A549 (cell line): ENCODE data around the gene NTRK2. TPM values are rescaled to one million over a fixed set of nuclear protein-coding genes. Genes with fewer than 3 reads are reported as not detected.

Source experiments
- ATAC-seq, 2 experiments: fragments of 200-7000 bp in 1 of 2; fragments of >200 bp in 1 of 2; cut with Nextera tagmentation in 1 of 2; cut with Tn5 transposase in 1 of 2; 3 replicates each; pipeline versions ENCODE4 v1.8.0 to v1.9.1; 2018 to 2020; ENCODE audit warnings: mild to moderate bottlenecking in 1 of 2, moderate library complexity in 1 of 2
- CTCF ChIA-PET: fragments of 300-600 bp; sonication (Branson Sonifier 250); formaldehyde crosslinking; extraction: SDS; loops from one replicate; lab custom pipeline; 2021; ENCODE audit warnings: antibody characterized with exemption, inconsistent platforms; lab: Yijun Ruan, JAX
- POLR2A ChIA-PET: fragments of 350-600 bp; formaldehyde crosslinking; extraction: SDS; loops from one replicate; lab custom pipeline; 2021; ENCODE audit warnings: antibody characterized with exemption, inconsistent platforms; lab: Yijun Ruan, JAX
- DNase-seq, 2 experiments: peaks; one replicate each; pipeline versions ENCODE4 v3.0.0 to v3.0.0-alpha.2; 2011 to 2016; ENCODE audit warnings: low read depth in 1 of 2, low spot score in 1 of 2
- FAIRE-seq: peaks from 2 replicates; lab custom pipeline; 2011; peaks lifted over from hg19 to GRCh38; lab: Jason Lieb, UNC
- H3K27ac ChIP-seq, 2 experiments: fragments of >200 bp; sonication (Bioruptor Twin); formaldehyde crosslinking; 3 replicates each; pipeline ENCODE4 v1.5.1; 2016 to 2017
- H3K4me1 ChIP-seq: fragments of >200 bp; sonication (Bioruptor Twin); formaldehyde crosslinking; 3 replicates; pipeline ENCODE4 v1.6.1; 2016
- H3K4me2 ChIP-seq: fragments of >200 bp; sonication (Bioruptor Twin); formaldehyde crosslinking; 3 replicates; pipeline ENCODE4 v1.6.1; 2016
- H3K4me3 ChIP-seq: fragments of >200 bp; sonication (Bioruptor Twin); formaldehyde crosslinking; 3 replicates; pipeline ENCODE4 v1.5.1; 2016
- H3K9me3 ChIP-seq: fragments of >200 bp; sonication (Bioruptor Twin); formaldehyde crosslinking; 3 replicates; pipeline ENCODE4 v1.6.1; 2016
- BHLHE40 ChIP-seq: IDR thresholded peaks from 2 replicates; pipeline ENCODE4 v1.6.1; 2012; ENCODE audit warnings: low read depth, low read length, inconsistent platforms
- CHD2 ChIP-seq: fragments of 150-350 bp; IDR thresholded peaks from 2 replicates; pipeline ENCODE4 v1.6.1; 2014; ENCODE audit warnings: low read length; ENCODE audit not compliant: partially characterized antibody
- CHD4 ChIP-seq: fragments of 200-600 bp; sonication (generic); IDR thresholded peaks from 2 replicates; pipeline ENCODE4 v1.6.1; 2016; ENCODE audit warnings: antibody characterized with exemption, mild to moderate bottlenecking, borderline replicate concordance
- EHMT2 ChIP-seq: fragments of 200-600 bp; sonication (generic); IDR thresholded peaks from 2 replicates; pipeline ENCODE4 v1.6.1; 2016; ENCODE audit warnings: antibody characterized with exemption, low read depth, mild to moderate bottlenecking, moderate library complexity
- EP300 ChIP-seq, 2 experiments: fragments of >200 bp; sonication (Bioruptor Twin); formaldehyde crosslinking; IDR thresholded peaks; 2 replicates in 1 of 2; 3 replicates in 1 of 2; pipeline ENCODE4 v1.6.1; 2016 to 2017
- ESRRA ChIP-seq: fragments of 150-350 bp; IDR thresholded peaks from 2 replicates; pipeline ENCODE4 v1.6.1; 2014; ENCODE audit warnings: mild to moderate bottlenecking, low read length, borderline replicate concordance
- FOXS1 ChIP-seq: fragments of 250-450 bp; sonication (Bioruptor Pico); IDR thresholded peaks from 2 replicates; pipeline ENCODE4 v1.5.0; 2020; ENCODE audit warnings: mild to moderate bottlenecking, moderate library complexity
- HOXA7 ChIP-seq: fragments of 250-450 bp; sonication (Bioruptor Pico); IDR thresholded peaks from 2 replicates; pipeline ENCODE4 v1.5.0; 2020; ENCODE audit warnings: mild to moderate bottlenecking, moderate library complexity
- HOXB13 ChIP-seq: fragments of 250-450 bp; sonication (Bioruptor Pico); IDR thresholded peaks from 2 replicates; pipeline ENCODE4 v1.5.0; 2020; ENCODE audit warnings: low read depth, mild to moderate bottlenecking, moderate library complexity
- JUNB ChIP-seq: fragments of >200 bp; sonication (Bioruptor Twin); formaldehyde crosslinking; IDR thresholded peaks from 2 replicates; pipeline ENCODE4 v1.6.1; 2016
- KDM5A ChIP-seq: fragments of 200-600 bp; sonication (generic); IDR thresholded peaks from 2 replicates; pipeline ENCODE4 v1.6.1; 2016; ENCODE audit warnings: antibody characterized with exemption, mild to moderate bottlenecking
- MAFK ChIP-seq: fragments of 450-650 bp; IDR thresholded peaks from 2 replicates; pipeline ENCODE4 v1.6.1; 2014; ENCODE audit not compliant: partially characterized antibody
- PHF8 ChIP-seq: fragments of 200-600 bp; sonication (generic); IDR thresholded peaks from 2 replicates; pipeline ENCODE4 v1.6.1; 2016; ENCODE audit warnings: low read depth, mild to moderate bottlenecking, antibody characterized with exemption, moderate library complexity, borderline replicate concordance
- RARB ChIP-seq: fragments of 250-450 bp; sonication (Bioruptor Pico); IDR thresholded peaks from 2 replicates; pipeline ENCODE4 v1.8.0; 2021; ENCODE audit warnings: mild to moderate bottlenecking, moderate library complexity
- RCOR1 ChIP-seq: fragments of 150-350 bp; IDR thresholded peaks from 2 replicates; pipeline ENCODE4 v1.6.1; 2014; ENCODE audit warnings: antibody characterized with exemption, low read length, low read depth
- SREBF2 ChIP-seq: fragments of 450-650 bp; IDR thresholded peaks from 2 replicates; pipeline ENCODE4 v1.6.1; 2014; ENCODE audit warnings: mild to moderate bottlenecking, moderate library complexity
- TFCP2L1 ChIP-seq: fragments of 250-450 bp; sonication (Bioruptor Pico); IDR thresholded peaks from 2 replicates; pipeline ENCODE4 v1.5.0; 2021; ENCODE audit warnings: mild to moderate bottlenecking
- ZC3H11A ChIP-seq: fragments of 450-650 bp; IDR thresholded peaks from 2 replicates; pipeline ENCODE4 v1.6.1; 2014; ENCODE audit warnings: antibody characterized with exemption, mild to moderate bottlenecking
- ZNF302 ChIP-seq: fragments of 250-450 bp; sonication (Bioruptor Pico); IDR thresholded peaks from 2 replicates; pipeline ENCODE4 v1.9.0; 2021; ENCODE audit warnings: inconsistent platforms, mild to moderate bottlenecking, moderate library complexity
- ZSCAN20 ChIP-seq: fragments of 250-450 bp; sonication (Bioruptor Pico); IDR thresholded peaks from 2 replicates; pipeline ENCODE4 v1.8.0; 2022; ENCODE audit warnings: mild to moderate bottlenecking, moderate library complexity
- WGBS: methylation state at CpG from one replicate; pipeline ENCODE4 v1.1.6; 2017; ENCODE audit errors: missing lambda C conversion rate; 5-methylcytosine and 5-hydroxymethylcytosine counted together
- polyA plus RNA-seq, 4 experiments: library from polyadenylated mRNA; depleted of rRNA in 3 of 4; stranded (reverse); fragments of >200 nt; fragmentation: RNase III in 1 of 4; extraction: RNeasy Plus Mini Kit Qiagen cat#74134 plus additional on column Dnase treatment in 1 of 4; gene quantifications; 2 replicates in 3 of 4; 3 replicates in 1 of 4; pipeline ENCODE4 v1.2.3, GENCODE V29; 2011 to 2017
- TF ChIP-seq, protein P1 (sequence below): IDR thresholded peaks from 2 replicates; pipeline ENCODE4 v1.6.1; 2012; ENCODE audit warnings: low read depth, borderline replicate concordance
- TF ChIP-seq, protein P2 (sequence below): IDR thresholded peaks from 2 replicates; pipeline ENCODE4 v1.6.1; 2012
- TF ChIP-seq, protein P3 (sequence below): fragments of 150-350 bp; IDR thresholded peaks from 2 replicates; pipeline ENCODE4 v1.6.1; 2014; ENCODE audit warnings: low read depth, mild to moderate bottlenecking, low read length
- TF ChIP-seq, protein P4 (sequence below): fragments of 450-650 bp; IDR thresholded peaks from 2 replicates; pipeline ENCODE4 v1.6.1; 2014; ENCODE audit warnings: antibody characterized with exemption

NTRK2 gene
- polyA plus RNA-seq, 2 of the 4 experiments (the other 2 are of a cell fraction) = 0.03 TPM

DNA sequence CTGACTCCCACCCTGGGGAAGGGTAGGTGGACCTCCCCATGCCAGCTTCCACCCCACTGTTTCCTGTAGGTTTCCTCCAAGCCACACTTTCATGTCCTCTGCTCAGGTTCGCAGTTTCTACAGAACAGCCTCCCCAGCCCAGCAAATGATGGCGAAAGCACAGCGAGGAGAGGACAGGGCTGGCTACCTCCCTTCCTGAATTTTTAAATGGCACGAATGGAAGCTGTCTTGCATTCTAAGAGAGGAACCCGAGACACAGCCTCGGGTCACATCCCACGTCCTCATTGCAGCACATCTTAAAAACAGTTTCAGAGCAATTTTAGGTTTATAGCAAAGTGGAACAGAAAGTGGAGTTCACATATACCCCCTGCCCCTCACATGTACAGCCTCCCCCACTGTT lies 330.3 kb downstream of the NTRK2 start:
- no peak overlapping the region for H3K4me3 ChIP-seq
- H3K27ac ChIP-seq = no peak overlapping the region
- POLR2A ChIA-PET = no interaction called here
- FAIRE-seq (no peak), DNase-seq (no peak), ATAC-seq (no peak)
- peaks cover 14% of the 10 kb centered on the region; the same call in 1 of the 3 replicates for H3K4me1 ChIP-seq
- WGBS = 22% methylated on average over 7 of the region's 7 CpGs
- H3K4me2 ChIP-seq = no peak overlapping the region
- TF ChIP-seq ZNF302 (CRISPR knock-in tag) (no peak), CHD2 (no peak), MAFK (no peak), JUNB (no peak), KDM5A (no peak), PHF8 (no peak), EHMT2 (no peak), ZC3H11A (no peak), FOXS1 (CRISPR knock-in tag) (no peak)
- TF ChIP-seq, protein P1, sequence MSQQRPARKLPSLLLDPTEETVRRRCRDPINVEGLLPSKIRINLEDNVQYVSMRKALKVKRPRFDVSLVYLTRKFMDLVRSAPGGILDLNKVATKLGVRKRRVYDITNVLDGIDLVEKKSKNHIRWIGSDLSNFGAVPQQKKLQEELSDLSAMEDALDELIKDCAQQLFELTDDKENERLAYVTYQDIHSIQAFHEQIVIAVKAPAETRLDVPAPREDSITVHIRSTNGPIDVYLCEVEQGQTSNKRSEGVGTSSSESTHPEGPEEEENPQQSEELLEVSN = no peak
- TF ChIP-seq, protein P2, sequence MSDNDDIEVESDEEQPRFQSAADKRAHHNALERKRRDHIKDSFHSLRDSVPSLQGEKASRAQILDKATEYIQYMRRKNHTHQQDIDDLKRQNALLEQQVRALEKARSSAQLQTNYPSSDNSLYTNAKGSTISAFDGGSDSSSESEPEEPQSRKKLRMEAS = no peak
- peaks cover 22% of the 10 kb centered on the region; the same call in 2 of the 3 replicates for H3K9me3 ChIP-seq
- CTCF ChIA-PET = no interaction called here

DNA sequence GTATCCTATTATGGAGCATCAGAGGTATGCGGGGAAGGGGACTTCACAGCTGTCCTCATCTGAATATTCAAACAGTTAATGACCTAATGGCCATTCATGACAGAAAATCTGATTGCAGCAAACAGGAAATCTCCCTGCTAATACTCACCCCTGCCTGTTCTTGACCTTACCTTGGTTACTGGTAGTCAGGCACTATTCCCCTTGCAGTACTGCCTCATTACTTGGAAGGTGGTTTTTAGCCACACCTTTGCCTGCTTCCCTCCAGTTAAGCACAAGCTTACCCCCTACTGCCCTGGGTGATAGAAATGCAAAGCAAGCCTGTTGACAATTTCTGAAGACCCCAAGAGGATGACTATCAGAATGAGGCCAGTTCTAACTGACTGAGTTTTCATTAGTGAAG lies 332.4 kb downstream of the NTRK2 start:
- DNase-seq (no peak), FAIRE-seq (no peak), ATAC-seq (no peak)
- Histone ChIP-seq H3K4me3 (no peak overlapping the region), H3K27ac (no peak overlapping the region), H3K4me1 (peaks cover under 1% of the 10 kb centered on the region; the same call in 1 of the 3 replicates), H3K4me2 (no peak overlapping the region), H3K9me3 (peaks cover 22% of the 10 kb centered on the region; the same call in 2 of the 3 replicates)
- CTCF ChIA-PET = interaction anchor here (1.0 to 1.6 kb wide), 2 partner anchors 8 to 229 kb away, joined by 3 read pairs; no protein-coding TSS in a partner anchor
- POLR2A ChIA-PET = no interaction called here
- WGBS = 56% methylated on average over 1 of the region's 1 CpG
- no peak for TF ChIP-seq RCOR1
- TF ChIP-seq EHMT2 = no peak
- no peak for TF ChIP-seq HOXA7 (CRISPR knock-in tag)
- TF ChIP-seq, protein P3, sequence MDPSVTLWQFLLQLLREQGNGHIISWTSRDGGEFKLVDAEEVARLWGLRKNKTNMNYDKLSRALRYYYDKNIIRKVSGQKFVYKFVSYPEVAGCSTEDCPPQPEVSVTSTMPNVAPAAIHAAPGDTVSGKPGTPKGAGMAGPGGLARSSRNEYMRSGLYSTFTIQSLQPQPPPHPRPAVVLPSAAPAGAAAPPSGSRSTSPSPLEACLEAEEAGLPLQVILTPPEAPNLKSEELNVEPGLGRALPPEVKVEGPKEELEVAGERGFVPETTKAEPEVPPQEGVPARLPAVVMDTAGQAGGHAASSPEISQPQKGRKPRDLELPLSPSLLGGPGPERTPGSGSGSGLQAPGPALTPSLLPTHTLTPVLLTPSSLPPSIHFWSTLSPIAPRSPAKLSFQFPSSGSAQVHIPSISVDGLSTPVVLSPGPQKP = no peak
- no peak for TF ChIP-seq ZSCAN20 (CRISPR knock-in tag)
- no peak for TF ChIP-seq CHD4
- TF ChIP-seq RARB (CRISPR knock-in tag) = no peak
- TF ChIP-seq ESRRA = no peak
- TF ChIP-seq HOXB13 = no peak
- TF ChIP-seq EP300 (IDR thresholded peaks at IDR 0.05) = no peak
- TF ChIP-seq, protein P4, sequence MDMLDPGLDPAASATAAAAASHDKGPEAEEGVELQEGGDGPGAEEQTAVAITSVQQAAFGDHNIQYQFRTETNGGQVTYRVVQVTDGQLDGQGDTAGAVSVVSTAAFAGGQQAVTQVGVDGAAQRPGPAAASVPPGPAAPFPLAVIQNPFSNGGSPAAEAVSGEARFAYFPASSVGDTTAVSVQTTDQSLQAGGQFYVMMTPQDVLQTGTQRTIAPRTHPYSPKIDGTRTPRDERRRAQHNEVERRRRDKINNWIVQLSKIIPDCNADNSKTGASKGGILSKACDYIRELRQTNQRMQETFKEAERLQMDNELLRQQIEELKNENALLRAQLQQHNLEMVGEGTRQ = no peak
- TF ChIP-seq TFCP2L1 (CRISPR knock-in tag) = no peak
- no peak for TF ChIP-seq SREBF2
- no peak for TF ChIP-seq BHLHE40
- no peak for TF ChIP-seq MAFK
